HepG2 (cell line): ENCODE measurements around the gene TNFRSF9. TPM values are rescaled to one million over a fixed set of nuclear protein-coding genes. Genes with fewer than 3 reads are reported as not detected.
"Not testable (repeated sequence)": the region's sequence is repeated elsewhere in the genome, so short reads cannot be mapped to it uniquely, and the experiment has no call there.

Source experiments
- ATAC-seq: fragments of 200-7000 bp; cut with Tn5 transposase; 3 replicates; pipeline ENCODE4 v1.9.1; 2020; ENCODE audit warnings: mild to moderate bottlenecking, moderate library complexity
- BruUV-seq: library from RNA; stranded (reverse); fragments of 400-500 nt; replicated peaks from 2 replicates; lab custom pipeline; 2021; lab: Mats Ljungman, UMichigan
- CTCF ChIA-PET: fragments of 300-600 bp; formaldehyde crosslinking; extraction: SDS; loops from one replicate; lab custom pipeline; 2021; ENCODE audit warnings: low total read pairs, inconsistent platforms, low intra/inter-chr PET ratio; lab: Yijun Ruan, JAX
- POLR2A ChIA-PET: fragments of 350-600 bp; sonication (Branson Sonifier 250); formaldehyde crosslinking; loops from one replicate; lab custom pipeline; 2020; ENCODE audit warnings: antibody characterized with exemption, inconsistent platforms; lab: Yijun Ruan, JAX
- DNase-seq: peaks from one replicate; pipeline ENCODE4 v3.0.0-alpha.2; 2015; ENCODE audit warnings: low spot score
- FAIRE-seq: peaks from 3 replicates; lab custom pipeline; 2011; peaks lifted over from hg19 to GRCh38; lab: Jason Lieb, UNC
- H2AFZ ChIP-seq: one replicate; pipeline ENCODE4 v1.6.1; 2011; ENCODE audit warnings: low read length, inconsistent platforms
- H3K27ac ChIP-seq: fragments of 300-600 bp; 3 replicates; pipeline ENCODE4 v1.8.0; 2011; ENCODE audit warnings: mixed run types, mild to moderate bottlenecking, mixed read lengths, low read length, inconsistent platforms; ENCODE audit not compliant: insufficient read depth; ENCODE audit errors: extremely low read length
- H3K27me3 ChIP-seq, 2 experiments: fragments of 200-600 bp in 1 of 2; 2 replicates in 1 of 2; 3 replicates in 1 of 2; pipeline versions ENCODE4 v1.6.0 to v1.8.0; 2011; ENCODE audit warnings: low read length in 2 of 2, mild to moderate bottlenecking in 2 of 2, moderate library complexity in 2 of 2, inconsistent platforms in 1 of 2; ENCODE audit not compliant: insufficient read depth in 2 of 2, control insufficient read depth in 1 of 2
- H3K36me3 ChIP-seq, 2 experiments: fragments of 200-600 bp in 1 of 2; replicated peaks in 1 of 2; 2 replicates in 1 of 2; 3 replicates in 1 of 2; pipeline versions ENCODE4 v1.5.1 to v1.8.0; 2011; ENCODE audit warnings: low read length in 2 of 2, inconsistent platforms in 1 of 2; ENCODE audit not compliant: insufficient read depth in 2 of 2, control insufficient read depth in 1 of 2
- H3K4me1 ChIP-seq: 2 replicates; pipeline ENCODE4 v1.5.1; 2012; ENCODE audit warnings: low read length, inconsistent platforms; ENCODE audit not compliant: insufficient read depth
- H3K4me2 ChIP-seq: 2 replicates; pipeline ENCODE4 v1.6.0; 2011; ENCODE audit warnings: low read depth, low read length, inconsistent platforms
- H3K4me3 ChIP-seq, 3 experiments: fragments of 200-600 bp in 1 of 3; sonication (generic), shearing (Covaris generic) in 1 of 3; replicated peaks in 1 of 3; 2 replicates each; pipeline ENCODE4 v1.5.1; 2011 to 2016; ENCODE audit warnings: low read length in 3 of 3, inconsistent platforms in 2 of 3, low read depth in 2 of 3, mild to moderate bottlenecking in 2 of 3, control low read depth in 1 of 3, mixed read lengths in 1 of 3; ENCODE audit not compliant: insufficient read depth in 1 of 3
- H3K79me2 ChIP-seq: one replicate; pipeline ENCODE4 v1.6.1; 2011; ENCODE audit warnings: low read length, inconsistent platforms; ENCODE audit not compliant: insufficient read depth
- H3K9ac ChIP-seq: 2 replicates; pipeline ENCODE4 v1.6.0; 2011; ENCODE audit warnings: mild to moderate bottlenecking, low read depth, low read length, inconsistent platforms; ENCODE audit not compliant: insufficient read depth
- H3K9me3 ChIP-seq: 2 replicates; pipeline ENCODE4 v1.5.1; 2012; ENCODE audit warnings: mild to moderate bottlenecking, low read length
- H4K20me1 ChIP-seq: 2 replicates; pipeline ENCODE4 v1.6.0; 2011; ENCODE audit warnings: inconsistent platforms, mild to moderate bottlenecking, low read length, moderate library complexity; ENCODE audit not compliant: insufficient read depth
- FOXA3 ChIP-seq: IDR thresholded peaks from 2 replicates; pipeline ENCODE4 v1.6.1; 2016; ENCODE audit warnings: missing genetic modification reagents, missing compliant biosample characterization
- GABPA ChIP-seq, 2 experiments: IDR thresholded peaks; 2 replicates each; pipeline ENCODE4 v1.6.1; 2011 to 2016; ENCODE audit warnings: low read depth in 2 of 2, low read length in 1 of 2, missing biosample characterization in 1 of 2, missing genetic modification characterization in 1 of 2
- HOXA3 ChIP-seq: sonication (generic); formaldehyde crosslinking; IDR thresholded peaks from 2 replicates; pipeline ENCODE4 v1.5.0; 2020; ENCODE audit warnings: missing genetic modification reagents
- TFDP2 ChIP-seq: sonication (generic); formaldehyde crosslinking; IDR thresholded peaks from 2 replicates; pipeline ENCODE4 v1.4.0; 2020; ENCODE audit warnings: missing genetic modification reagents
- ZKSCAN8 ChIP-seq: IDR thresholded peaks from 2 replicates; pipeline ENCODE4 v1.6.1; 2016; ENCODE audit warnings: borderline replicate concordance, missing genetic modification reagents, missing compliant biosample characterization
- ZNF616 ChIP-seq: sonication (generic); formaldehyde crosslinking; IDR thresholded peaks from 2 replicates; pipeline ENCODE4 v1.5.0; 2020; ENCODE audit warnings: low read depth, mild to moderate bottlenecking, missing genetic modification reagents
- ZNF772 ChIP-seq: sonication (generic); formaldehyde crosslinking; IDR thresholded peaks from 2 replicates; pipeline ENCODE4 v1.5.0; 2020; ENCODE audit warnings: mild to moderate bottlenecking, missing genetic modification reagents
- WGBS: methylation state at CpG from one replicate; pipeline ENCODE4 v1.1.6; 2017; ENCODE audit warnings: low lambda C conversion rate; 5-methylcytosine and 5-hydroxymethylcytosine counted together
- in situ Hi-C: cut with HindIII; loops from 2 replicates; pipeline ENCODE4 v1.10.0; 2017; ENCODE audit warnings: low pct_unique_long_range_greater_than_20kb; ENCODE audit not compliant: extremely low pct_ligation_motif_present
- intact Hi-C: fragments of 100-400 bp; cut with micrococcal nuclease; formaldehyde crosslinking; loops from one replicate; pipeline ENCODE4 v1.10.0; 2022; ENCODE audit not compliant: unreplicated experiment
- polyA plus RNA-seq, 8 experiments: library from polyadenylated mRNA; depleted of rRNA in 3 of 8; stranded (reverse) in 7 of 8; unstranded in 1 of 8; fragments of >200 nt; fragmentation: Illumina TruSeq in 4 of 8; extraction: Trizol in 4 of 8; gene quantifications; 2 replicates each; pipeline versions ENCODE4 v1.2.1 to v1.2.3, GENCODE V29; 2011 to 2016; ENCODE audit warnings: low read depth in 4 of 8, missing spikeins in 1 of 8, mixed read lengths in 1 of 8; ENCODE audit not compliant: insufficient read depth in 1 of 8
- total RNA-seq, 5 experiments: library from RNA; depleted of rRNA; stranded (reverse); fragments of >200 nt; fragmentation: Illumina TruSeq; extraction: Trizol; gene quantifications; 2 replicates each; pipeline ENCODE4 v1.2.3, GENCODE V29; 2016; ENCODE audit warnings: low read depth in 1 of 5
- TF ChIP-seq, protein P1 (sequence below): sonication (generic); formaldehyde crosslinking; IDR thresholded peaks from 2 replicates; pipeline ENCODE4 v1.4.0; 2020; ENCODE audit warnings: missing genetic modification reagents

TNFRSF9 gene
- total and polyA plus RNA-seq, 2 of the 13 experiments (the other 11 are each of a cell fraction or from before 2014, with no cell fraction given) = 0.07 TPM; not detected in 1

DNA sequence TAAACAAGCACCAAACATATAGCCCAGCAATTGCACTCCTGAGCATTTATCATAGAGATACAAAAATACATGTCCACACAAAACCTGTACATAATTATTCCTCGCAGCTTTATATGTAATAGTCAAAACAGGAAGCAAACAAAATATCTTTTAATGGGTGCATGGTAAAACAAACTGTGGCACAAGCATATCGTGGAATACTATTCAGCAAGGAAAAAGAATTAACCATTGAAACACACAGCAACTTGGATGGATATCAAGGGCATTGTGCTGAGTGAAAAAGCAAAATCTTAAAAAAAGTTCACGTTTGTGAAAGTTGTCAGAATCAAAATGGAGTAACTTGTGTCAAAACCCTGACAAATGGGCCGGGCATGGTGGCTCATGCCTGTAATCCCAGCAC, 12.4 kb downstream of the TNFRSF9 start (continued):
- TF ChIP-seq, protein P1, sequence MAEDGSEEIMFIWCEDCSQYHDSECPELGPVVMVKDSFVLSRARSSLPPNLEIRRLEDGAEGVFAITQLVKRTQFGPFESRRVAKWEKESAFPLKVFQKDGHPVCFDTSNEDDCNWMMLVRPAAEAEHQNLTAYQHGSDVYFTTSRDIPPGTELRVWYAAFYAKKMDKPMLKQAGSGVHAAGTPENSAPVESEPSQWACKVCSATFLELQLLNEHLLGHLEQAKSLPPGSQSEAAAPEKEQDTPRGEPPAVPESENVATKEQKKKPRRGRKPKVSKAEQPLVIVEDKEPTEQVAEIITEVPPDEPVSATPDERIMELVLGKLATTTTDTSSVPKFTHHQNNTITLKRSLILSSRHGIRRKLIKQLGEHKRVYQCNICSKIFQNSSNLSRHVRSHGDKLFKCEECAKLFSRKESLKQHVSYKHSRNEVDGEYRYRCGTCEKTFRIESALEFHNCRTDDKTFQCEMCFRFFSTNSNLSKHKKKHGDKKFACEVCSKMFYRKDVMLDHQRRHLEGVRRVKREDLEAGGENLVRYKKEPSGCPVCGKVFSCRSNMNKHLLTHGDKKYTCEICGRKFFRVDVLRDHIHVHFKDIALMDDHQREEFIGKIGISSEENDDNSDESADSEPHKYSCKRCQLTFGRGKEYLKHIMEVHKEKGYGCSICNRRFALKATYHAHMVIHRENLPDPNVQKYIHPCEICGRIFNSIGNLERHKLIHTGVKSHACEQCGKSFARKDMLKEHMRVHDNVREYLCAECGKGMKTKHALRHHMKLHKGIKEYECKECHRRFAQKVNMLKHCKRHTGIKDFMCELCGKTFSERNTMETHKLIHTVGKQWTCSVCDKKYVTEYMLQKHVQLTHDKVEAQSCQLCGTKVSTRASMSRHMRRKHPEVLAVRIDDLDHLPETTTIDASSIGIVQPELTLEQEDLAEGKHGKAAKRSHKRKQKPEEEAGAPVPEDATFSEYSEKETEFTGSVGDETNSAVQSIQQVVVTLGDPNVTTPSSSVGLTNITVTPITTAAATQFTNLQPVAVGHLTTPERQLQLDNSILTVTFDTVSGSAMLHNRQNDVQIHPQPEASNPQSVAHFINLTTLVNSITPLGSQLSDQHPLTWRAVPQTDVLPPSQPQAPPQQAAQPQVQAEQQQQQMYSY = no peak

GRCh38 chr1:7927061-7927460, 13.6 kb downstream of the TNFRSF9 start:
- CTCF ChIA-PET, H3K79me2 ChIP-seq, H3K27ac ChIP-seq, H3K4me2 ChIP-seq, H3K36me3 ChIP-seq, H3K4me3 ChIP-seq, FAIRE-seq, H3K4me1 ChIP-seq, in situ Hi-C loops, H4K20me1 ChIP-seq, DNase-seq, H3K27me3 ChIP-seq, POLR2A ChIA-PET, H2AFZ ChIP-seq, H3K9me3 ChIP-seq, ATAC-seq, BruUV-seq, H3K9ac ChIP-seq, intact Hi-C loops: not testable (repeated sequence)
- 50% methylated on average over 7 of the region's 8 CpGs for WGBS

DNA sequence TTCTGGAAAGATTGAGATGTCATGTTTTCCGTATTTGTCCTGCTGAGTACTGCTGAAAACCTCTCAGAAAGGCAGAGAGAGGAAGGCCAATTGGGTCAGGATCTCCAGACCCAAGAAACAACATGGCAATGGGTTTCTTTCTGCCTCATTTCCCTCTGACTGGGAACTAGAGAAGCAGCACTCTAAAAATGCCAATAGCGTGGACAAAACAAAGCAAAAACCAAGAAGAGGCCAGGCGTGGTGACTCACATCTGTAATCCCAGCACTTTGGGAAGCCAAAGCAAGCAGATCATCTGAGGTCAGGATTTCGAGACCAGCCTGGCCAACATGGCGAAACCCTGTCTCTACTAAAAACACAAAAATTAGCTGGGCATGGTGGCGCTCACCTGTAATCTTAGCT, 18.3 kb downstream of the TNFRSF9 start:
- H3K79me2 ChIP-seq = no peaks in the 10 kb centered on the region
- intact Hi-C loops (no loop called here), in situ Hi-C loops (no loop called here)
- CTCF ChIA-PET = no interaction called here
- H3K36me3 ChIP-seq = no peaks in the 10 kb centered on the region
- H3K4me1 ChIP-seq = no peaks in the 10 kb centered on the region
- no peak overlapping the region for H3K9ac ChIP-seq
- H3K4me3 ChIP-seq = no peak overlapping the region
- WGBS = 33% methylated on average over 5 of the region's 6 CpGs
- H3K9me3 ChIP-seq = no peaks in the 10 kb centered on the region
- no TSS peak for BruUV-seq
- H3K27ac ChIP-seq = no peak overlapping the region
- FAIRE-seq = no peak
- no peak for DNase-seq
- H4K20me1 ChIP-seq = no peaks in the 10 kb centered on the region
- no peak overlapping the region for H2AFZ ChIP-seq
- peaks cover 0 to 5% of the 10 kb centered on the region in 2 experiments; a peak in 2 of 5 replicates for H3K27me3 ChIP-seq
- POLR2A ChIA-PET = no interaction called here
- H3K4me2 ChIP-seq = no peak overlapping the region
- no peak for ATAC-seq
- TF ChIP-seq ZKSCAN8 (CRISPR knock-in tag) (no peak), ZNF616 (CRISPR knock-in tag) (no peak), ZNF772 (no peak), TFDP2 (CRISPR knock-in tag) (no peak), GABPA (IDR thresholded peaks at IDR 0.05; ENCODE audit: low read depth, low read length) (no peak), GABPA (CRISPR knock-in tag; IDR thresholded peaks at IDR 0.05; ENCODE audit: low read depth) (no peak), HOXA3 (no peak), FOXA3 (CRISPR knock-in tag) (no peak)
